Measurements from ENCODE around the gene DHX38.

The DHX38 gene

DNA sequence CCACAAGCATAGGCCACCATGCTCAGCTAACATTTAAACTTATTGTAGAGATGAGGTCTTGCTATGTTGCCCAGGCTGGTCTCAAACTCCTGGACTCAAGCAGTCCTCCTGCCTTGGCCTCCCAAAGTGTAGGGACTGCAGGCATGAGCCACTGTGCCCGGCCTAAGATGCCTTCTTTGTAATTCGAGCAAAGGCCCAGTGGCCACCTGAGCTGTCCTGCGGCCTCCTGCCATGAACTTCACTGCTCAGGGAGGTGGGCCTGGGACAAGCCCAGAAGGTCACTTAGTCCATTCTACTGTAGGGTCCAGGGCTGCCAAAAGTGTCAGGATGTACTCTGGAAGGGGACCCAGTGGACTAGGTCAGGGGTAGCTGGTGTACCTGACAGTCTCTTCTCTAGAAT is 30.5 kb downstream of the DHX38 start:
- DNase-seq (ENCODE audit: low read depth, low spot score) = no peak
- Histone ChIP-seq H3K9ac (ENCODE audit: insufficient read length) (no peak overlapping the region), H3K9me3 (ENCODE audit: low read depth, low read length) (no peaks in the 10 kb centered on the region), H3K4me3 (no peak overlapping the region), H3K27ac (no peak overlapping the region), H3K36me3 (ENCODE audit: insufficient read depth, low read length) (no peaks in the 10 kb centered on the region)
- TF ChIP-seq POLR2AphosphoS5 (IDR thresholded peaks at IDR 0.05; ENCODE audit: borderline replicate concordance, low read depth, low read length) (no peak), FOXP2 (optimal IDR thresholded peaks at IDR 0.05; ENCODE audit: control extremely low read depth, extremely low read length, insufficient read depth) (no peak), EZH2 (IDR thresholded peaks at IDR 0.05) (no peak)

DNA sequence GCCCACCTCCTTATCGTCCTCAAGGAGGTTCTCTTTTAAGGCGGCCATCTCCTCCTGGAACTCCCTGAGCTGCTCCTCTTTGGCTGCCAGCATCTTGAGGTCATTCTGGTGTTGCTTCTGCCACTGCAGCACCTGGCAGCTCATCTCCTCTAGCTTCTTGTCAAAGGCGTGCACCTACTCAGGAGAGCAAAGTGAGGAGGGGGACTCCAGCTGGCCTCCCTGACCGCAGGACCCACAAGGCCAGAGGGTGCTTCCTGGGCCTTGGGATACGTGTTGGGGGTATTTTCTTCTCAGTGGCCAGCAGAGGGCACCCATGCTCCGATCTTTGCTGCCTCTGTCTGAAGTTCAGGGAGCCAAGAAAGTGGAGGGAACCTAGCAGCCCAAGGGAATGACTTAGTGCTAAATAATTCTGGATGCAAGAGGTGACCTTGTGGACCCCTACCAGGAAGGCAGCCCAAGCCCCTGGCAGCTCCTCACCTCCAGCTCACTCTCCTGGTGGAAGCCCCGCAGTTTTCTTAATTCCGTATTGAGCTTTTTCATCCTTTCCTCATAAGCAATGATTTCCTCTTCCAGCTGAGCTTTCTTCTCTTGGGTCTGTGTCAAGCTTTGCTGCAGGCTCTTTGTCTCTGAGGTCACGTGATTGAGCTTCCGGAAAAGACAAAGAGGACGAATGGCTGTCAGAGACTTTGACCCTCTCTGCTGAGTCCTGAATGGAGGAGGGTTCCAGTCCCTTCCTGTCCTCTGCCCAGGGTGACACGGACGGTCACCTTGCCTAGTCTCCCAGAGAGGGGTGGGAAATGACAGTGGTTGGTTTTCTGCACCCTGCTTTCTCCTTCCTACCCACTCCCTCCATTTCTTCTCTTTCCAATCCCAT is 31.4 kb downstream of the DHX38 start:
- Histone ChIP-seq H3K36me3 (ENCODE audit: insufficient read depth, low read length) (no peaks in the 10 kb centered on the region), H3K9ac (ENCODE audit: insufficient read length) (no peak overlapping the region), H3K4me3 (peak overlapping the region; percentile 43; the same call in 1 of the 2 replicates), H3K27ac (no peak overlapping the region), H3K9me3 (ENCODE audit: low read depth, low read length) (no peaks in the 10 kb centered on the region)
- TF ChIP-seq POLR2AphosphoS5 (IDR thresholded peaks at IDR 0.05; ENCODE audit: borderline replicate concordance, low read depth, low read length) (no peak), FOXP2 (optimal IDR thresholded peaks at IDR 0.05; ENCODE audit: control extremely low read depth, extremely low read length, insufficient read depth) (no peak), EZH2 (IDR thresholded peaks at IDR 0.05) (no peak)
- peak; percentile 5 for DNase-seq (ENCODE audit: low read depth, low spot score)

GRCh38 chr16:72125635-72126428 is 32.2 kb downstream of the DHX38 start:
- Histone ChIP-seq H3K36me3 (ENCODE audit: insufficient read depth, low read length) (no peaks in the 10 kb centered on the region), H3K9me3 (ENCODE audit: low read depth, low read length) (no peaks in the 10 kb centered on the region), H3K4me3 (no peak overlapping the region), H3K9ac (ENCODE audit: insufficient read length) (no peak overlapping the region), H3K27ac (no peak overlapping the region)
- no peak for DNase-seq (ENCODE audit: low read depth, low spot score)
- TF ChIP-seq FOXP2 (optimal IDR thresholded peaks at IDR 0.05; ENCODE audit: control extremely low read depth, extremely low read length, insufficient read depth) = no peak

DNA sequence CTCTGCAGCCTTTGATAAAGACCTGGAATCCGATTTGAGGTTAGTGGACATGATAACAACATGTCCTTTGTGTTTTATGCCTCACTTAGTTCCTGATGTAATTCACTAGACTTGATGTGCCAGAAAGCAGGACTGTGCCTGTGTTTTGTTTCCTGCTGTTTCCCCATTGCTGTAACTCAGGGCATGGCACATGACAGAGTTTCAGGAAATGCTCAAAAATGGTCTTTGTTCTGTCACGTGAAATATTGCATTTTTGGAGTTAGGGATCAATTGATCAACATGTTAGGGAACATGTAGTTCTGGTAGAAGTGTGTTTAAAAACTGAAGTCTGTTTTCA is 32.8 kb downstream of the DHX38 start:
- H3K9ac ChIP-seq (ENCODE audit: insufficient read length) = no peak overlapping the region
- no peak overlapping the region for H3K4me3 ChIP-seq
- TF ChIP-seq POLR2AphosphoS5 (IDR thresholded peaks at IDR 0.05; ENCODE audit: borderline replicate concordance, low read depth, low read length) = no peak
- no peak for TF ChIP-seq FOXP2 (optimal IDR thresholded peaks at IDR 0.05; ENCODE audit: control extremely low read depth, extremely low read length, insufficient read depth)
- no peak for TF ChIP-seq EZH2 (IDR thresholded peaks at IDR 0.05)
- H3K36me3 ChIP-seq (ENCODE audit: insufficient read depth, low read length) = no peaks in the 10 kb centered on the region
- no peaks in the 10 kb centered on the region for H3K9me3 ChIP-seq (ENCODE audit: low read depth, low read length)
- DNase-seq (ENCODE audit: low read depth, low spot score) = no peak
- no peak overlapping the region for H3K27ac ChIP-seq

GRCh38 chr16:72128701-72129100 is 35.1 kb downstream of the DHX38 start:
- no peak overlapping the region for H3K27ac ChIP-seq
- no peak for TF ChIP-seq EZH2 (IDR thresholded peaks at IDR 0.05)
- TF ChIP-seq POLR2AphosphoS5 (IDR thresholded peaks at IDR 0.05; ENCODE audit: borderline replicate concordance, low read depth, low read length) = no peak
- TF ChIP-seq FOXP2 (optimal IDR thresholded peaks at IDR 0.05; ENCODE audit: control extremely low read depth, extremely low read length, insufficient read depth) = no peak
- no peaks in the 10 kb centered on the region for H3K36me3 ChIP-seq (ENCODE audit: insufficient read depth, low read length)
- no peak for DNase-seq (ENCODE audit: low read depth, low spot score)
- H3K9me3 ChIP-seq (ENCODE audit: low read depth, low read length) = no peaks in the 10 kb centered on the region
- no peak overlapping the region for H3K9ac ChIP-seq (ENCODE audit: insufficient read length)
- no peak overlapping the region for H3K4me3 ChIP-seq

- Histone ChIP-seq H3K27ac (no peak overlapping the region), H3K36me3 (ENCODE audit: insufficient read depth, low read length) (no peaks in the 10 kb centered on the region), H3K9me3 (ENCODE audit: low read depth, low read length) (no peaks in the 10 kb centered on the region), H3K9ac (ENCODE audit: insufficient read length) (no peak overlapping the region), H3K4me3 (no peak overlapping the region)
- no peak for DNase-seq (ENCODE audit: low read depth, low spot score)
- TF ChIP-seq EZH2 (IDR thresholded peaks at IDR 0.05) = no peak
- no peak for TF ChIP-seq POLR2AphosphoS5 (IDR thresholded peaks at IDR 0.05; ENCODE audit: borderline replicate concordance, low read depth, low read length)
- TF ChIP-seq FOXP2 (optimal IDR thresholded peaks at IDR 0.05; ENCODE audit: control extremely low read depth, extremely low read length, insufficient read depth) = no peak
These were observed 36.5 kb downstream of the DHX38 start for GRCh38 chr16:72129976-72130656.

DNA sequence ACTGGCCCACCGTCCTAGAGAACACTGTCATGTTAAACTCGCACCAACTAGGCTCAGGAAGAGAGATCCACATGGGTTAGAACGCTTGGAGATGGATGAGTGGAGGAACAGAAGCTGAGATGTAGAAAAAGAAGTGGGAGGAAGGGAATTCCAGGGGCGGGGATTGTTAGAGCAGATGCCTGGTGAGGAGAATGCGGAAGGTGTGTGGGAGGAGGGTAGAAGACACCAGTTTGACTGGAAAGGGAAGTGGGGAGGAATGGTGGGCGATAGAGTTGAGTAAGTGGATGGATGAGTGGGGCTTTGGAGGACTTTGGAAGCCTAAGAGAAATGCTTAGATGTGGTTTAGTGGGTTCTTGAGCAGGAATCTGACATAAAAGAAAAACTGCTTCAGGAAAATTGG is 37.4 kb downstream of the DHX38 start:
- TF ChIP-seq FOXP2 (optimal IDR thresholded peaks at IDR 0.05; ENCODE audit: control extremely low read depth, extremely low read length, insufficient read depth) (no peak), POLR2AphosphoS5 (IDR thresholded peaks at IDR 0.05; ENCODE audit: borderline replicate concordance, low read depth, low read length) (no peak), EZH2 (IDR thresholded peaks at IDR 0.05) (no peak)
- Histone ChIP-seq H3K36me3 (ENCODE audit: insufficient read depth, low read length) (no peaks in the 10 kb centered on the region), H3K27ac (no peak overlapping the region), H3K4me3 (no peak overlapping the region), H3K9ac (ENCODE audit: insufficient read length) (no peak overlapping the region), H3K9me3 (ENCODE audit: low read depth, low read length) (no peaks in the 10 kb centered on the region)
- no peak for DNase-seq (ENCODE audit: low read depth, low spot score)

GRCh38 chr16:72132726-72133125 is 39.1 kb downstream of the DHX38 start:
- Histone ChIP-seq H3K4me3 (no peak overlapping the region), H3K9ac (ENCODE audit: insufficient read length) (no peak overlapping the region), H3K27ac (no peak overlapping the region), H3K9me3 (ENCODE audit: low read depth, low read length) (no peaks in the 10 kb centered on the region), H3K36me3 (ENCODE audit: insufficient read depth, low read length) (no peaks in the 10 kb centered on the region)
- TF ChIP-seq FOXP2 (optimal IDR thresholded peaks at IDR 0.05; ENCODE audit: control extremely low read depth, extremely low read length, insufficient read depth) (no peak), POLR2AphosphoS5 (IDR thresholded peaks at IDR 0.05; ENCODE audit: borderline replicate concordance, low read depth, low read length) (no peak), EZH2 (IDR thresholded peaks at IDR 0.05) (no peak)
- DNase-seq (ENCODE audit: low read depth, low spot score) = no peak
